BE2C (cell line): ENCODE results near the gene FRMD8.

ENCODE experiments used
- DNase-seq: peaks from one replicate; pipeline ENCODE4 v3.0.0-alpha.2; 2020
- H3K27me3 ChIP-seq: fragments of 250-450 bp; sonication (Bioruptor Pico); 2 replicates; pipeline ENCODE4 v1.5.1; 2020; ENCODE audit warnings: mild to moderate bottlenecking
- H3K36me3 ChIP-seq: fragments of 250-450 bp; sonication (Bioruptor Pico); 2 replicates; pipeline ENCODE4 v1.5.1; 2020; ENCODE audit warnings: mild to moderate bottlenecking
- H3K4me1 ChIP-seq: fragments of 250-450 bp; sonication (Bioruptor Pico); 2 replicates; pipeline ENCODE4 v1.5.1; 2020
- H3K4me3 ChIP-seq: 2 replicates; pipeline ENCODE4 v1.5.1; 2011; ENCODE audit warnings: low read depth, low read length
- H3K9me3 ChIP-seq: fragments of 250-450 bp; sonication (Bioruptor Pico); 2 replicates; pipeline ENCODE4 v1.5.1; 2020
- TF ChIP-seq, protein P1 (sequence below): IDR thresholded peaks from 2 replicates; pipeline ENCODE4 v1.5.1; 2012; ENCODE audit warnings: mild to moderate bottlenecking, low read depth, low read length

The FRMD8 gene

GRCh38 chr11:65452806-65453490, 66.5 kb downstream of the FRMD8 start:
- Histone ChIP-seq H3K9me3 (no peaks in the 10 kb centered on the region), H3K4me1 (no peaks in the 10 kb centered on the region), H3K4me3 (no peak overlapping the region), H3K27me3 (no peaks in the 10 kb centered on the region), H3K36me3 (no peaks in the 10 kb centered on the region)
- TF ChIP-seq, protein P1, sequence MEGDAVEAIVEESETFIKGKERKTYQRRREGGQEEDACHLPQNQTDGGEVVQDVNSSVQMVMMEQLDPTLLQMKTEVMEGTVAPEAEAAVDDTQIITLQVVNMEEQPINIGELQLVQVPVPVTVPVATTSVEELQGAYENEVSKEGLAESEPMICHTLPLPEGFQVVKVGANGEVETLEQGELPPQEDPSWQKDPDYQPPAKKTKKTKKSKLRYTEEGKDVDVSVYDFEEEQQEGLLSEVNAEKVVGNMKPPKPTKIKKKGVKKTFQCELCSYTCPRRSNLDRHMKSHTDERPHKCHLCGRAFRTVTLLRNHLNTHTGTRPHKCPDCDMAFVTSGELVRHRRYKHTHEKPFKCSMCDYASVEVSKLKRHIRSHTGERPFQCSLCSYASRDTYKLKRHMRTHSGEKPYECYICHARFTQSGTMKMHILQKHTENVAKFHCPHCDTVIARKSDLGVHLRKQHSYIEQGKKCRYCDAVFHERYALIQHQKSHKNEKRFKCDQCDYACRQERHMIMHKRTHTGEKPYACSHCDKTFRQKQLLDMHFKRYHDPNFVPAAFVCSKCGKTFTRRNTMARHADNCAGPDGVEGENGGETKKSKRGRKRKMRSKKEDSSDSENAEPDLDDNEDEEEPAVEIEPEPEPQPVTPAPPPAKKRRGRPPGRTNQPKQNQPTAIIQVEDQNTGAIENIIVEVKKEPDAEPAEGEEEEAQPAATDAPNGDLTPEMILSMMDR = no peak
- DNase-seq = no peak

- TF ChIP-seq, protein P1 = no peak
- no peaks in the 10 kb centered on the region for H3K4me1 ChIP-seq
- H3K27me3 ChIP-seq = no peaks in the 10 kb centered on the region
- DNase-seq = no peak
- H3K36me3 ChIP-seq = no peaks in the 10 kb centered on the region
- no peaks in the 10 kb centered on the region for H3K9me3 ChIP-seq
- H3K4me3 ChIP-seq = no peak overlapping the region
Measured at GRCh38 chr11:65454311-65454695, 67.9 kb downstream of the FRMD8 start.

DNA sequence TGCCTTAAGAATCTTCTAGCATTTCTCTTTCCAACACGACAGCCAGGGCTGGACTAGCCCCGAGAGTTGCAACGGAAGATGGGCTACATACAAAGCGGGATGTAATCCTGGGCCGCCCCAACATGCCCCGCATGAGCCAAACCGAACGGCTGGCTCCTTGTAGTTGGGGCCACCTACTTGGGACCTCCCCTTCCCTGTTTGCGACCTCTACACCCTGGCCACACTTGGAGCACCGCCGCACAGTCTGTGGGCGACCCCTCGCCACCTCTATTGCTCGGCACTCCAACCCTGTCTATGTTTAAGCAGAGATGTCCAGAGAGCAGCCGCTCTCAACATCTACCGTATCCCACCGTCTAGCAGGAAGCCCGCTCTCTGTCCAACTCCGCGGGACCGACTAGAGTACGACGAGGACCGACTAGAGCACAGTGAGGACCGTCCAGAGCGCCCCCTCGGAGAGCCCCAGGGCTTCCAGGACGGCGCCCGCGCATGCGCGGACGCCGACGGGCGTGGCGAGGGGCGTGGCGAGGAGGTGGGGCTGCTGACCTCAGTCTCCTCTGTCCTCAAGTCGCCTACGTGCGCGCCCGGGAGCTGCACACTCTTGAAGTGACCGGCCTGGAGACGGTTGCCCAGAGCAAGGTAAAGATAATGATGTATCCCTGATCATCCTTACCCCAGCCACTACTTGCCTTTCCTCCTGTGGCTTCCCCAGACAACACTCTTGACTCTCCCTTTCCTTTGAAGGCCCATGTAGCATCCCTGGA, 68.4 kb downstream of the FRMD8 start:
- no peaks in the 10 kb centered on the region for H3K36me3 ChIP-seq
- H3K27me3 ChIP-seq = no peaks in the 10 kb centered on the region
- TF ChIP-seq, protein P1 = no peak
- H3K4me1 ChIP-seq = no peaks in the 10 kb centered on the region
- peak overlapping the region; percentile 44 for H3K4me3 ChIP-seq
- peak; percentile 73 for DNase-seq
- H3K9me3 ChIP-seq = no peaks in the 10 kb centered on the region

GRCh38 chr11:65456418-65456817, 70.0 kb downstream of the FRMD8 start:
- no peaks in the 10 kb centered on the region for H3K4me1 ChIP-seq
- H3K9me3 ChIP-seq = no peaks in the 10 kb centered on the region
- TF ChIP-seq, protein P1 = no peak
- DNase-seq = no peak
- no peaks in the 10 kb centered on the region for H3K36me3 ChIP-seq
- no peak overlapping the region for H3K4me3 ChIP-seq
- H3K27me3 ChIP-seq = no peaks in the 10 kb centered on the region

- no peaks in the 10 kb centered on the region for H3K9me3 ChIP-seq
- H3K36me3 ChIP-seq = no peaks in the 10 kb centered on the region
- no peak overlapping the region for H3K4me3 ChIP-seq
- no peak for DNase-seq
- no peaks in the 10 kb centered on the region for H3K4me1 ChIP-seq
- no peaks in the 10 kb centered on the region for H3K27me3 ChIP-seq
- TF ChIP-seq, protein P1 = no peak
Measured at GRCh38 chr11:65459552-65459951, 73.1 kb downstream of the FRMD8 start.
